A549 (cell line): ENCODE data around the gene PDE4D.

ENCODE experiments used
- CBX8 ChIP-seq: fragments of 200-600 bp; sonication (generic); IDR thresholded peaks from 2 replicates; pipeline ENCODE4 v1.6.1; 2016
- CTCF ChIP-seq: fragments of >200 bp; sonication (Bioruptor Twin); formaldehyde crosslinking; IDR thresholded peaks from 3 replicates; pipeline ENCODE4 v1.5.1; 2016
- EP300 ChIP-seq, 2 experiments: fragments of >200 bp; sonication (Bioruptor Twin); formaldehyde crosslinking; IDR thresholded peaks; 2 replicates in 1 of 2; 3 replicates in 1 of 2; pipeline ENCODE4 v1.6.1; 2016 to 2017
- FOSL2 ChIP-seq, 2 experiments: fragments of 450-650 bp in 1 of 2; fragments of >200 bp in 1 of 2; sonication (Bioruptor Twin) in 1 of 2; formaldehyde crosslinking; IDR thresholded peaks; 2 replicates each; pipeline versions ENCODE4 v1.5.0 to v1.6.1; 2016 to 2020; ENCODE audit warnings: mild to moderate bottlenecking in 1 of 2, moderate library complexity in 1 of 2
- HES2 ChIP-seq: fragments of >200 bp; sonication (Bioruptor Twin); formaldehyde crosslinking; IDR thresholded peaks from 2 replicates; pipeline ENCODE4 v1.6.1; 2016
- HOXA7 ChIP-seq: fragments of 250-450 bp; sonication (Bioruptor Pico); IDR thresholded peaks from 2 replicates; pipeline ENCODE4 v1.5.0; 2020; ENCODE audit warnings: mild to moderate bottlenecking, moderate library complexity
- MAX ChIP-seq: IDR thresholded peaks from 2 replicates; pipeline ENCODE4 v1.6.1; 2012
- PBX3 ChIP-seq: IDR thresholded peaks from 2 replicates; pipeline ENCODE4 v1.6.1; 2012
- PHF8 ChIP-seq: fragments of 200-600 bp; sonication (generic); IDR thresholded peaks from 2 replicates; pipeline ENCODE4 v1.6.1; 2016; ENCODE audit warnings: low read depth, mild to moderate bottlenecking, antibody characterized with exemption, moderate library complexity, borderline replicate concordance
- POLR2A ChIP-seq: IDR thresholded peaks from 2 replicates; pipeline ENCODE4 v1.6.1; 2012; ENCODE audit warnings: mild to moderate bottlenecking, low read length
- POLR2AphosphoS2 ChIP-seq: conservative IDR thresholded peaks from 2 replicates; pipeline ENCODE4 v1.6.1; 2012; ENCODE audit warnings: low read length, improper control_type of control experiment, inconsistent platforms
- SMC3 ChIP-seq: fragments of >200 bp; sonication (Bioruptor Twin); formaldehyde crosslinking; IDR thresholded peaks from 3 replicates; pipeline ENCODE4 v1.6.1; 2018; ENCODE audit warnings: inconsistent platforms
- USF2 ChIP-seq: fragments of 450-650 bp; IDR thresholded peaks from 2 replicates; pipeline ENCODE4 v1.6.1; 2014; ENCODE audit warnings: antibody characterized with exemption

- TF ChIP-seq CTCF (no peak), POLR2A (no peak), POLR2AphosphoS2 (no peak), HOXA7 (CRISPR knock-in tag) (no peak), FOSL2 (IDR thresholded peaks at IDR 0.05) (no peak), FOSL2 (CRISPR knock-in tag; IDR thresholded peaks at IDR 0.05) (no peak), PBX3 (no peak), CBX8 (no peak), EP300 (IDR thresholded peaks at IDR 0.05) (no peak), MAX (no peak), HES2 (no peak), SMC3 (no peak), PHF8 (no peak), USF2 (no peak)
These were observed 722.4 kb downstream of the PDE4D start for GRCh38 chr5:59171131-59171530.
